GM23248 (cell line): ENCODE data around the gene PIR. TPM values are rescaled to one million over a fixed set of nuclear protein-coding genes. Genes with fewer than 3 reads are reported as not detected.

ENCODE experiments used
- DNase-seq: peaks from one replicate; pipeline ENCODE4 v3.0.0-alpha.2; 2015
- H2AFZ ChIP-seq: fragments of 200-600 bp; sonication (generic); 2 replicates; pipeline ENCODE4 v1.6.1; 2016; ENCODE audit warnings: antibody characterized with exemption
- H3F3A ChIP-seq: fragments of 200-600 bp; sonication (generic); 2 replicates; pipeline ENCODE4 v1.6.1; 2016; ENCODE audit warnings: mild to moderate bottlenecking, antibody characterized with exemption, mixed run types; ENCODE audit not compliant: insufficient read depth
- H3K27ac ChIP-seq: fragments of 200-600 bp; sonication (generic); 2 replicates; pipeline ENCODE4 v1.5.1; 2016; ENCODE audit warnings: mild to moderate bottlenecking
- H3K27me3 ChIP-seq: fragments of 200-600 bp; sonication (generic); replicated peaks from 2 replicates; pipeline ENCODE4 v1.6.1; 2016; ENCODE audit warnings: mild to moderate bottlenecking; ENCODE audit not compliant: insufficient read depth
- H3K36me3 ChIP-seq: fragments of 200-600 bp; sonication (generic); 2 replicates; pipeline ENCODE4 v1.6.1; 2016; ENCODE audit warnings: low read depth, mild to moderate bottlenecking
- H3K4me1 ChIP-seq: fragments of 200-600 bp; sonication (generic); 2 replicates; pipeline ENCODE4 v1.6.1; 2016; ENCODE audit warnings: mild to moderate bottlenecking; ENCODE audit not compliant: insufficient read depth
- H3K4me2 ChIP-seq: fragments of 200-600 bp; sonication (generic); one replicate; pipeline ENCODE4 v1.6.1; 2016; ENCODE audit warnings: mild to moderate bottlenecking; ENCODE audit not compliant: unreplicated experiment
- H3K4me3 ChIP-seq: fragments of 200-600 bp; sonication (generic); 2 replicates; pipeline ENCODE4 v1.5.1; 2016; ENCODE audit warnings: mild to moderate bottlenecking
- H3K79me2 ChIP-seq: fragments of 200-600 bp; sonication (generic); 2 replicates; pipeline ENCODE4 v1.6.1; 2016; ENCODE audit warnings: mild to moderate bottlenecking; ENCODE audit not compliant: insufficient read depth
- H3K9ac ChIP-seq: fragments of 200-600 bp; sonication (generic); 2 replicates; pipeline ENCODE4 v1.6.1; 2016; ENCODE audit warnings: mild to moderate bottlenecking
- H3K9me2 ChIP-seq: fragments of 200-600 bp; sonication (generic); 2 replicates; pipeline ENCODE4 v1.6.1; 2016; ENCODE audit warnings: mixed run types, mild to moderate bottlenecking, moderate library complexity; ENCODE audit not compliant: insufficient read depth
- H3K9me3 ChIP-seq: fragments of 200-600 bp; sonication (generic); one replicate; pipeline ENCODE4 v1.6.1; 2017; ENCODE audit warnings: low read depth
- H4K20me1 ChIP-seq: fragments of 200-600 bp; sonication (generic); 2 replicates; pipeline ENCODE4 v1.6.0; 2016; ENCODE audit not compliant: insufficient read depth
- EZH2 ChIP-seq: fragments of 200-600 bp; sonication (generic); IDR thresholded peaks from 2 replicates; pipeline ENCODE4 v1.6.1; 2018; ENCODE audit warnings: antibody characterized with exemption, mild to moderate bottlenecking; ENCODE audit not compliant: insufficient read depth, poor library complexity, severe bottlenecking
- EZH2phosphoT487 ChIP-seq: fragments of 200-600 bp; sonication (generic); IDR thresholded peaks from 2 replicates; pipeline ENCODE4 v1.6.1; 2018; ENCODE audit warnings: antibody characterized with exemption, moderate library complexity, mild to moderate bottlenecking, low read depth; ENCODE audit not compliant: insufficient read depth
- WGBS, 2 experiments: methylation state at CpG; one replicate each; pipeline ENCODE4 v1.1.6; 2015 to 2017; ENCODE audit warnings: low lambda C conversion rate in 2 of 2, low coverage in 1 of 2; ENCODE audit errors: missing lambda C conversion rate in 2 of 2; 5-methylcytosine and 5-hydroxymethylcytosine counted together
- in situ Hi-C: fragments of 300-500 bp; cut with MboI; formaldehyde crosslinking; loops from 2 replicates; pipeline ENCODE4 v1.15.0; 2020
- polyA plus RNA-seq: library from polyadenylated mRNA; unstranded; fragments of >200 nt; fragmentation: Nextera tagmentation; extraction: Ambion mirVana; gene quantifications from 2 replicates; pipeline ENCODE4 v1.2.1, GENCODE V29; 2016
- total RNA-seq: library from RNA; depleted of rRNA; stranded (reverse); fragments of >200 nt; shearing (Covaris generic); gene quantifications from 2 replicates; pipeline ENCODE4 v1.2.3, GENCODE V29; 2014

The PIR gene
- total and polyA plus RNA-seq, 2 experiments from 2014 or later = 1.7 to 5.9 TPM

DNA sequence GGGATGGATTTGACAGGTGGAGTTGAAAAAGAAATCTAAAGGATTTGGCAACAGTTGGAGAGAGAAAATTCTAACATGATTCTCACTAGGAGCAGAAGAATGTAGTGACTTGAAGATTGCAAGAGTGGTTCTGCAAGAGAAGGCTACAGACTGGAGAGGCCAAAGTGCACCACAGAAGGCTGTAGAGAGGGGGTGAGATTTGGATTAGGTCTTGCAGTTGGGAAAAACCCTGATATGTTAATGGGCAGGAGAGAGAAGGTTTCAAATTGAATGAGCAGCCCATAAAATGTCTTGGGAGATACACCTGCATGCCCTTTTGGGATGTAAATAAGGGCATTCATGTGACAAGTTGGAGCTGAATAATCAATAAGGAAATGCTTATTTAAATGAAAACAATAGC lies 94.3 kb downstream of the PIR start:
- in situ Hi-C loops = no loop called here
- no peak overlapping the region for H3K4me2 ChIP-seq
- DNase-seq = no peak
- no peak overlapping the region for H3K4me3 ChIP-seq
- H3K36me3 ChIP-seq = no peaks in the 10 kb centered on the region
- H3K27me3 ChIP-seq = no peaks in the 10 kb centered on the region
- H3K9ac ChIP-seq = no peak overlapping the region
- no peak overlapping the region for H3K27ac ChIP-seq
- no peaks in the 10 kb centered on the region for H4K20me1 ChIP-seq
- TF ChIP-seq EZH2 (no peak), EZH2phosphoT487 (no peak)
- no peak overlapping the region for H2AFZ ChIP-seq
- H3K9me3 ChIP-seq = no peaks in the 10 kb centered on the region
- H3K79me2 ChIP-seq = no peaks in the 10 kb centered on the region
- H3K4me1 ChIP-seq = no peaks in the 10 kb centered on the region
- H3F3A ChIP-seq = no peaks in the 10 kb centered on the region
- H3K9me2 ChIP-seq = no peaks in the 10 kb centered on the region

DNA sequence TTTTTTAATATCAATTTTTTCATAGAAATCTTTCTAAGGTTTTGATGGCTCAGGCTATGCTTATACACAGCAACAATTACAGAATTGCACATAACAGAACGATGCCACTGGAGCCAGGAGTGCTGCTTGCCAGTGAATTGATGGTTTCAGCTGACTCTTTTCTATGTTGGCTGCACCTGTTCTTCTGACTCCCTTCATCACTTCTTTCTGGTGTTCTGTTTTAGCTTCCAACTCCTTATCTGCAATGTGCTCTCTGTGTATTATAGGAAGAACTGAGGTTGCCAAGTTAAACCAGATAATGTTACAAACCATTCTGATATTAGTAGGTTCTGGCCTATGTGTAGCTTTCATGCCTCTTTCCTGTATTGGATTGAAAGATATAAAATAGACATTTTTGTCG lies 97.3 kb downstream of the PIR start:
- H3K27ac ChIP-seq = no peak overlapping the region
- 58 to 71% methylated on average over 2 of the region's 2 CpGs for WGBS, 2 experiments

DNA sequence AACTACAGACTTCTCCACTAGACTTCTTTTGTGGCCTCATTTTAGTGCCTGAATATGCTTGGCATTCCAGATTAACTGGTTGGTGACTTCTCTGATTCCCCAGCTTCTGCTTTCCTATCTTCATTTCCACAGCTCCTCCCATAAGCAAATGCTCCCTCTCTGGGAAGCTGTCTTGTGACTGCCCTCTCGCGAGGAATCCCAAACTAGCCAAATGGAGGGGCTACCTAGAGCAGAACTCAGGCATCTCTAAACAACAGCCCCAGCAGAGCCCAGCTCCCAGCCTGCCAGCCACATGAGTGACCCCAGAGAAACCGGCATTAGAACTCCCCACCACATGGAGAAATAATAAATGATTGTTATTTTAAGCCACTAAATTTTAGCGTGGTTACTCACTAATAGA lies 101.3 kb downstream of the PIR start:
- no peaks in the 10 kb centered on the region for H3F3A ChIP-seq
- DNase-seq = no peak
- H3K36me3 ChIP-seq = no peaks in the 10 kb centered on the region
- H3K4me1 ChIP-seq = no peaks in the 10 kb centered on the region
- WGBS, 2 experiments = 88 to 96% methylated on average over 4 of the region's 4 CpGs
- H3K4me2 ChIP-seq = no peak overlapping the region
- no peaks in the 10 kb centered on the region for H3K9me3 ChIP-seq
- no peaks in the 10 kb centered on the region for H3K27me3 ChIP-seq
- in situ Hi-C loops = no loop called here
- no peak overlapping the region for H3K27ac ChIP-seq
- no peak overlapping the region for H3K9ac ChIP-seq
- no peak overlapping the region for H2AFZ ChIP-seq
- H3K4me3 ChIP-seq = no peak overlapping the region
- no peaks in the 10 kb centered on the region for H3K79me2 ChIP-seq
- H3K9me2 ChIP-seq = no peaks in the 10 kb centered on the region
- no peaks in the 10 kb centered on the region for H4K20me1 ChIP-seq
- TF ChIP-seq EZH2 (no peak), EZH2phosphoT487 (no peak)

More for the DNA sequence above, 97.3 kb downstream of the PIR start:
- Histone ChIP-seq H3K36me3 (no peaks in the 10 kb centered on the region), H3K4me1 (no peaks in the 10 kb centered on the region), H3K4me2 (no peak overlapping the region), H3K4me3 (no peak overlapping the region), H3K79me2 (no peaks in the 10 kb centered on the region), H3K9me2 (no peaks in the 10 kb centered on the region), H2AFZ (no peak overlapping the region), H3F3A (no peaks in the 10 kb centered on the region), H3K9me3 (no peaks in the 10 kb centered on the region), H3K27me3 (no peaks in the 10 kb centered on the region), H4K20me1 (no peaks in the 10 kb centered on the region), H3K9ac (no peak overlapping the region)
- TF ChIP-seq EZH2 (no peak), EZH2phosphoT487 (no peak)
- DNase-seq = no peak
- in situ Hi-C loops = no loop called here

DNA sequence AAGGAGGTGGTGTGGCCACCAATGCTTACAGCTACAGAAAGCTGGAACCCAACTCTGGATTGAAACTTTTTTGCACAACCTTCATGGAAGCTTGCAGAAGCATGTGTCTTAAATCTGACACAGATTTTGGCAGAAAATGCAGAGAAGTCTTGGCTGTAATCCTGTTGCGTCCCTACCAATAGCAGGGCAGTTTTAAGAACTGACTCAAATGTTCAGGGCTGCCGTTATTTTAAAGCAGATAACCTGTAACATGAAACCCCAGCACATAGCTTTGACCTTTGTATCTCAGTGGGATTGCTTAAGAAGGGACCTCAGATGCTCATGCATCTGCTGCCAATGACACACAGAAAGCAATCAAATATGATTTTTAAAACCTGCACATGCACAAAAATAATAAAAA lies 108.8 kb downstream of the PIR start, which contains the start of gene VEGFD:
Gene VEGFD (minus strand): TSS at position 110 of the 400 bp plus-strand sequence. CDS start 467 bp downstream, outside the sequence.
- in situ Hi-C loops = no loop called here
- H4K20me1 ChIP-seq = no peaks in the 10 kb centered on the region
- no peaks in the 10 kb centered on the region for H3K9me2 ChIP-seq
- H3K27me3 ChIP-seq = no peaks in the 10 kb centered on the region
- no peaks in the 10 kb centered on the region for H3K9me3 ChIP-seq
- WGBS, 2 experiments = 10 to 18% methylated on average over 2 of the region's 2 CpGs
- H3K9ac ChIP-seq = no peak within 1 kb of the TSS
- no peak within 1 kb of the TSS for H3K27ac ChIP-seq
- no peak within 1 kb of the TSS for H3K4me3 ChIP-seq
- no peak for TF ChIP-seq EZH2
- TF ChIP-seq EZH2phosphoT487 = no peak
- no peaks in the 10 kb centered on the region for H3K36me3 ChIP-seq
- H3K4me1 ChIP-seq = no peaks in the 10 kb centered on the region
- H3F3A ChIP-seq = 0 out of 2 replicates have a peak, but pooled peaks cover 6% of the 10 kb centered on the region
- no peak within 1 kb of the TSS for H3K4me2 ChIP-seq
- peak; percentile 48 for DNase-seq
- H3K79me2 ChIP-seq = no peaks in the 10 kb centered on the region
- H2AFZ ChIP-seq = no peak within 1 kb of the TSS

DNA sequence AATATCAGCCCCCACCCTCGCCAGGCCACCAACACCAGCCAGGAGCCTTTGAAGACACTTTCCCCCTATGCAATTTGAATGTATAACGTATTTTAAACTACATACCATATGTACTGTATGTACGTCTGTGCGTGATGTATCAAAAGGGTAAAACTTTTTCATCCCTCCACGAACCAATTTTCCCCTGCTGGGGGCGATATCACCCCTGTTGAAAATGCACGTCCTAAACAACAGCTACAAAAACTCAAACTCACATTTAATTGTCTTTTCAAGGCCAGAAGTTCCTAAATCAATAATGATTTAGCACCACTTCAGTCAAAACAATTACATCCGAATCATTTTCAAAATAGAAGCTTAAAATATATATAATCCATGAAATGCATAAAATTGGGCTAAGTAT lies 110.3 kb downstream of the PIR start:
- DNase-seq = no peak
- Histone ChIP-seq H3K4me3 (no peak overlapping the region), H3K79me2 (no peaks in the 10 kb centered on the region), H3K9me3 (no peaks in the 10 kb centered on the region), H3K27me3 (no peaks in the 10 kb centered on the region), H3K4me2 (no peak overlapping the region), H4K20me1 (no peaks in the 10 kb centered on the region), H2AFZ (no peak overlapping the region), H3F3A (0 out of 2 replicates have a peak, but pooled peaks cover 6% of the 10 kb centered on the region), H3K27ac (no peak overlapping the region), H3K9me2 (no peaks in the 10 kb centered on the region), H3K36me3 (no peaks in the 10 kb centered on the region), H3K9ac (no peak overlapping the region), H3K4me1 (no peaks in the 10 kb centered on the region)
- in situ Hi-C loops = no loop called here
- no peak for TF ChIP-seq EZH2phosphoT487
- no peak for TF ChIP-seq EZH2
- 92 to 94% methylated on average over 8 of the region's 8 CpGs for WGBS, 2 experiments
